AG20443 (cell line): Measurements from ENCODE around the gene ACADS.

ENCODE experiments used
- DNase-seq: peaks from one replicate; pipeline ENCODE4 v3.0.0; 2012; ENCODE audit warnings: low spot score, mixed read lengths

Gene ACADS

GRCh38 chr12:120757949-120758348, 32.3 kb downstream of the ACADS start:
- no peak for DNase-seq

- DNase-seq = no peak
These were observed 33.4 kb downstream of the ACADS start for GRCh38 chr12:120758798-120759590.

DNA sequence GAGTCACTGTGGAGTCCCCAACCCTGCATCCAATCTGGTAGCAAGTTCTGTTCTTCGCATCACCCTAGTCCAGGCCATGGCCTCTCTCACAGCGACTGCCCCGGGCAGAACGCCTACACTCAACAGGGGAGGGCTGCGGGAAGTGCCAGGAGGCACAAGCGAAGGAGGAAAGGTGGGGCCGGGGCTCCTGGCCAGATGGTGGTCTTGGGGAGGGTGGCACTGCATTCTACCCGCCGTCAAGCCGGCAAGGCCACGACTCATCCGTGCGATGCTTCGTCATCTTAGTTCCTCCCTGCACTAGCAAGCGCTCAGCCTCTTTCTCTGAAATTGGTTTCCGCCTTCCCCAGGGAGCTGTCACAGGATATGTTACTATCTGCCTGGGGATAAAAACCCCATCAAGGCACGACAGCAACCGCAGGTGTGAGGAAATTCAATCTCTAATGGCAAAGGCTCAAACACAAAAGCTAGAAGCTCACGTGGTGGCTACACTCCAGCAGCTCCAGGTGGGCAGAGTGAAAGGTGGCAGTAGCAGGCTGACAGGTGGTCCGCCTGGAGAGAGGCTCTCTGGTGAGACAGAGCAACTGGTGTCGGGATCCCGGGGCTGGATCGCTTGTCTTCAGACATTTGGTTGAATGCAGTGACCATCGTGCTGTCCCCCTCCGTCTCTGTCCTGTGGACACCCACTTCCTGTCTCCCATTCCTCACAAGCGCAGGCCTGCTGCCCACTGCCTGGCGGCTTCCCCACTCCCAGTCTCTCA, 34.1 kb downstream of the ACADS start:
- DNase-seq = no peak

- DNase-seq = no peak
These were observed 35.0 kb downstream of the ACADS start for GRCh38 chr12:120760349-120761254.

DNA sequence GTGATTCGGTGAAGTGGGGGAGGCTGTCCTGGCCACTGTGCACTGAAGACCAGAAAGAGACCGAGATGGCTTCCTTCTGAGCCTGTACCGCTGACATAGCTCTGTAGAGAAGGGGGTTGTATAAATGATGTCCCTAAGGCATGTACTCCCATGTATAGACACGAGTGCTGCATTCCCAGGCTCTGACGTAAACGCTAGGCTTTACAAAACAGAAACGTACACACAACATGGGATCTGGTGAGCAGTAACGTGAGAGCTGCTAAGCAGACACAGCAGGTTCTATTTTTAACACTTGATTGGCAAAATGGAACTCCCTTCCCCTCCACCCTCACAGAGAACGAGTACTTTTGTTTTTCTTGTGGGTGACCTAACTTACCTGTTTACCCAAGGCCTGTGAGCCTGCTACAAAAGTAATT, 35.9 kb downstream of the ACADS start:
- peak; percentile 5 for DNase-seq

GRCh38 chr12:120762086-120762485, 36.5 kb downstream of the ACADS start:
- DNase-seq = peak; percentile 3

DNA sequence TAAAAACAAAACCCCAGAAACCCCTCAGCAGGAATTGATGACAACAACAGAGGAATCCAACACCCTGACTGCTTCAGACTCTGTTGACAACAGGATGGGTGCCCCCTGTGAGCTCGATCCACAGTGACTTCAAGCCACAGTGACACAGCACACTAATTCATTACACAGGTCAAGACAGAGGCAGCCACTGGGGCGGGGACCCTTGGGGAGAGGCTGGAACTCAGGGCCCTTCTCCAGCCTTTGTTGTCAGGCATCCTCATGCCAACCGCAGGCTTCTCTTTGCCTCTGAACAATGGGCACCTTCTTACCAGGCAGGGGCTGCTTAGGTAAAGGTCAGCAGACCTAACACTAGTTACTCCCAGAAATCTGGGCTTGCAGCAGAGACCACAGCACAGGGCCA, 37.6 kb downstream of the ACADS start:
- DNase-seq = peak; percentile 4

DNA sequence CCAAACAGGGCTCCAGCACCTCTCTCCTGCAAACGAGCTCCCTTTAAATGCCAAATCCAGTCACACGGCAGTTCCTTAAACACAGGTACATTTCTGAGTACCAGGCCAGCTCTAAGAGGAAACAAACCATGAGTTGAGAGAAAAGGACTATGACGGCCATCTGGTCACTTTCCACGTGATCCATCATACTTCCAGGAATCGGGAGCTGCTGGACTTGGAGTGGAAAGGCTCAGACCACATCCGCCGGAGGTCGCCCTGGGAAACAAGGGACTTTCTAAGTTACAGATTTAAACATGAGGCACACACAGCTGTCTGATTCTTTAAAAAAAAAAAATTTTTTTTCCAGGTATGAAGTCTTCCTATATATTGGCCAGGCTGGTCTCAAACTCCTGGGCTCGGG, 39.2 kb downstream of the ACADS start:
- no peak for DNase-seq

DNA sequence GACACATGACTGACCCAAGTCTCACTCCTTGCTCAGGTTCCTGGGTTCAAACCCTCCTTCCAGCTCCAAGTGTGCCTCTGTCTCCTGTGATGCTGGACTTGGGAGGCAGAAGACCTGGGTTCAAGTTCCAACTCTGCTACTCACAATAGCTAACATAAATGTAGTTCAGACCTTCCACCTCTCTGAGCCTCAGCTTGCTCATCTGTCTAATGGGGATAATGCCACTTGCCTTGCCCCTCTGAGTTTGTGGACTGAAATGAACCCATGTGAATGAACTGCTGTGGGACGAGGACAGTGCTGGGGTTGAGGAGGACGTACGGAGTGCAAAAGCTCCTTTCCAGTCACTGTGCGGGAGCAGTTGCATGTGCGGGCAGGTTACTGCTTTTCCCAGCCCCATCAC, 40.9 kb downstream of the ACADS start:
- no peak for DNase-seq

GRCh38 chr12:120767071-120768024, 41.7 kb downstream of the ACADS start:
- DNase-seq = peak; percentile 6

- no peak for DNase-seq
These were observed 45.5 kb downstream of the ACADS start for GRCh38 chr12:120771097-120771496.

GRCh38 chr12:120774169-120774916, 48.7 kb downstream of the ACADS start:
- peak; percentile 4 for DNase-seq

DNA sequence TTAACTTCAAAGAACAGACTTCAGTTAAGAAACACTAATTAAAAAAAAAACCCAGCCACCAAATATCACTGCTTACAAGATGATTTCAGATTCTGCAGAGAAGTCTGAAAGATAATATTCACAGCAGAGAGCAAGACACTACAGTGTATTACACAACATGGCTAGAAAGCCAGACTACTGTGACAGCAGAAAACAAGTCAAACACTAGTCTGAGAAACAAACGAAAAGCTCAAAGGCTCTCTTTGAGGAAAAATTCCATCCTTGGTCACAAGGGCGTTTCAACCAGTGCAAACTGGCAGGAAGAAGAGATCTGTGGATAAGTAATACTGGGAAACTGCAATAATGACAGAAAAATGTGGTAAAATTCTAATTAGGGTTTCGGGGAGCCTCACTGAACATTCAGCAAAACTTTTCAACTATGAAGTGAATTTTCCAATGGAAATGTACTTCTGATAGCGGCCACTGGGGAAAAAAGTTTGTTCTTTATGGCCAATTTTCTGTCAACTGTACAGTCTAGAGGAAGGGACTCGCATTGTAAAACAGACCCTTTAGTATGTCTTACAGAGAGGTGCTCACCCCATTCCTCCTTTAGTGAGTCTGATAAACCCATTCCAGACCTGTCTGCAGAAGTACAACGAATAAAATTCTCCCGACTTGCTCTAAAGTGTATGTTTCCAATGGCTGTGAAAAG, 50.4 kb downstream of the ACADS start:
- no peak for DNase-seq

- DNase-seq = peak; percentile 31
These were observed 57.6 kb downstream of the ACADS start for GRCh38 chr12:120783197-120783596.

DNA sequence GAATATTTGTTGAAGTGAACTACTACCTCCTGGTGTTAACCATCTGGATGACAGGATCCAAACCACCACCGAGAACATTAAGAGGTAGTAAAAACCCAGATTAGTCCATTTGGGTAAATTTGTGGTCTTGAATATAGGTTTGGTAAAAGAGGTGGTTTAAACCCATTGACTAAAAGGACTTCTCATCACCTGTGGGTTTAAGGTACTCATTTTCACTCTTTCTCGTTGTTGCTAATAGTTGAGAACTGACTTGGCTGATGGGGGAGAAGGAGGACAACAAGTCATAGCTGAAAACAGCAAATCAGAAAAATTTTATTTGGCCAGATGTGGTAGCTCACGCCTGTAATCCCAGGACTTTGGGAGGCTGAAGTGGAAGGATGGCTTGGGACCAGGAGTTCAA, 59.2 kb downstream of the ACADS start:
- DNase-seq = no peak

DNA sequence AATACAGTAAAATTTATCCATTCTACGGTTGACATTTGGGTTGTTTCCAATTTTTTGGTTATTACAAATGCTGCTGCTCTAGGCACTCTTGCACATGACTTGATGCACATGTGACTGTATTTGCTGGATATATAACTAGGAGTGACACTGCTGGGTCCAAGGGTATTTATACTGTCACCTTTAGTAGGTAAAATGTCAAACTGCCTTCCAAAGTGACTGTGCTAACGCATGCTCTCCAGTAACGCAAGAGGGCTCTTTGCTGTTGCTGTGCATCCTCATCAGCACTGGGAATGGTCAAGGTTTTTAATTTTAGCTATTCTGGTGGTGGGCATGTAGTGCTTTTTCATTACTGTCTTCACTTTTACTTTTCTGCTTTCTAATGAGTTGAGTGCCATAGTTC, 62.3 kb downstream of the ACADS start:
- no peak for DNase-seq
